ENCODE results near the gene GPC6.
"Not testable (repeated sequence)": the region's sequence is repeated elsewhere in the genome, so short reads cannot be mapped to it uniquely, and the experiment has no call there.

GPC6 gene

DNA sequence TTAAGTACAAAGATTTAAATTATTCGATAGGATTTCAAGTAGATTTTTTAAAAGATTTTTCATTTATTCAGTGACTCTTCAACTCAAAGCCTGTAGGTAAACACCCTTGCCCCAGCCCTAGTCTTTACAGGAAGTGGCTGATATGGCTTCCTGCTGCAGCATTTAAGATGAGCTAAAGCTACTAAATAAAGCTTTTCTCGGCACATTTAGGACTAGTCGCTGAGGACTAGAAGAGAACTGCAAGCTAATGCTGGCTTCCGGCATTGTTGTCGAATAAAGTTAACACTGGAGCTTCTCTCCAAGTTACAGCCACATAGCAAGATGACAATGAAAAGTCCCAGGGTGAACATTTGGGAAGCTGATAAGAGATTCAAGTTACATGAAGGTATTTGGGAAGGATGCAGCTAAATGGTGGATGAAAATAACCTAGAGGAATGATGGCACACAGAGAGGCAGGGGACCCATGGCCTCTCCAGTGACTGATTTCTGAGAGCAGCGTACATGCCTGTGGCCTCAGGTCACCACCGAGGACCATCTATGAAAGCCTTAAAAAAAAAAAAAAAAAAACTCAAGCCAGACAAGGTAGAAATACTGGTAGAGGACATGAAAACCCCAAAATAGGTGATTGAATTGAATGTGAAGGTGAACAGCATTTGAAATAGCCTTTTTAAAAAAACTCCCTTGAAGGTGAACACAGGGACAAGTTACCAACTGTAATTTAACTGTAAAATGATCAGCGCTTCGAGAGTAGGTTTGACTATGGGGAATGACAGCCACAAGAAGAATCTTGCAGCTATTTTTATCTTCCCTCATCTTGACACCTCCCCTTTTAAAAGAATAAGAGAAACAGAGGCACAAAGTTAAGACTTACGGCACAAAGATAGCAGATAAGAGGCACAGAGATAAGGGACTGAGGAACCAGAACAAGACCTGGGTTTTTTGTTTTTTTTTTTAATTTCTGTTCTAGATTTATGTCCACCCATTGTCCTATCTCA, 1097.5 kb downstream of the GPC6 start:
- DNase-seq (ENCODE audit: low read depth in 2 of 2), result no peak

DNA sequence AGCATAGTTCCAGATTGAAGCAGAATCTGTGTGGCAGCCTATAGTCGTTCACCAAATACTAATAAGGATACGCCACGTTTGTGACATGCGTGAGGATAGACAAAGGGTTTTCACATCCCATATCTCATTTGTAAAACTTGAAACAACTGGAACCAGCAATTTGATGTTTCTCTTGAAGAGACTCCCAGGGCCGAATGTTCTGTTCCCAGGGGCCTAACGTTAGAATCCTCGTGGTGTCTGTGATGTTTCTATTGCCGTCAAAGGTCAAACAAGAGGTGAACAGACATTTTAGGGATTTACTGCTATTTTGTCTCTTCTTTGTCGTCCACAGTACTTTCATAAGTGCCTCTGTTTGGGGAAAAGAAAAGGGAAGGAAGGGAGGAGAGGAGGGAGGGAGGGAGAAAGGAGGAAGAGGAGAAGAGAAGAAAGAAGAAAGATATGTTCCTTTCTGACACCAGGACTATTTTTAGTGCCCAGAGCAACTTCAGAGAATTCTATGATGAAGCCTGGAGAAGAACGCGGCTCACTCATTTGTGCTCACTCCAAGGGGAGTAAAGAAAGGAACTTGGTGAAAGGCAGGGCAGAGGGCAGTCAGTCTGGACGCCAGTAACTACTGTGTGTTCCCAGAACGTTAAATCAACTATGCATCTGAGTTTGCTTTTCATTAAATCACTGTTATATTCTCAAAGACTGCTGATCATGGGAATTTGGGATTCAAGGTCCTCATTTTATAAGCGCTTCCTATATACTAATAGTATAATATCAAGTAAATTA, 1098.3 kb downstream of the GPC6 start:
- no peak for DNase-seq (ENCODE audit: low read depth in 2 of 2)

DNA sequence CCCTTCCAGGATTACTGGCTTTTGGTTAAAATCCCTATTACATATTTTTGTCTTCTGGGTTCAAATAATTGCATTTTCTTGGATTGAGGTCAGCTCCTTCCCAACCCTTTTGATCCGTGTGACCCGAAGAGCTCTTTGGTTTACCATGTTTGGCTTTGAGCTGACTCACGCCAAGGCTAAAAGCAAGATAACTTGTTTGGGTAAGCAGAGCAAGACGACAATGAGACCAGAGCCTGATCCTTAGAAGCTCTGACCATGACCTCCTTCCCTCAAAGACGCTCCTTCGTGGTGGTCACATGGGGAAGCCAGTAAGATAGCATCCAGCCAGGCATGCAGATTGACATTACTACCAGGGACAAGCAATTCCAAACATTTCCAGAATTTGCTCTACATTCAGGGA, 1099.0 kb downstream of the GPC6 start:
- DNase-seq (ENCODE audit: low read depth in 2 of 2), result no peak

DNA sequence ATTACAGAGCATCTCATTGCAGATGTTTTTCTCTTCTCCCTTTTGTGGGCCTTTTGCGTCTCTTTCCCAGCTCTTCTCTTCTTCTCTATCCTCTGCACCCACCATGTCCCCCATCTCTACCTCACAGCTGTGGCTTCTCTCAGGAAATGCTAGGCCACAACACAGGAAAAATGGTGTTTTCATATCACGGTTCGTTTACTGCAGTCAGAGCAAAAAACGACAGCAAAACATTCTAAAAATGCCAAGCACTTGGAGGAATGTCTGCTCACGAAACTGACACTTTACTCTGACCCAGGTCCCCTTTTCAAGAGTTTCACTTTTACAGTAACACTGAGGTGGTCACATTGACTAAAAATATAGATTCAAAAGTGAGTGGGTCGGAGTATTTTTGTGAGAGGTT, 1100.7 kb downstream of the GPC6 start:
- DNase-seq (ENCODE audit: low read depth in 2 of 2), result no peak

DNA sequence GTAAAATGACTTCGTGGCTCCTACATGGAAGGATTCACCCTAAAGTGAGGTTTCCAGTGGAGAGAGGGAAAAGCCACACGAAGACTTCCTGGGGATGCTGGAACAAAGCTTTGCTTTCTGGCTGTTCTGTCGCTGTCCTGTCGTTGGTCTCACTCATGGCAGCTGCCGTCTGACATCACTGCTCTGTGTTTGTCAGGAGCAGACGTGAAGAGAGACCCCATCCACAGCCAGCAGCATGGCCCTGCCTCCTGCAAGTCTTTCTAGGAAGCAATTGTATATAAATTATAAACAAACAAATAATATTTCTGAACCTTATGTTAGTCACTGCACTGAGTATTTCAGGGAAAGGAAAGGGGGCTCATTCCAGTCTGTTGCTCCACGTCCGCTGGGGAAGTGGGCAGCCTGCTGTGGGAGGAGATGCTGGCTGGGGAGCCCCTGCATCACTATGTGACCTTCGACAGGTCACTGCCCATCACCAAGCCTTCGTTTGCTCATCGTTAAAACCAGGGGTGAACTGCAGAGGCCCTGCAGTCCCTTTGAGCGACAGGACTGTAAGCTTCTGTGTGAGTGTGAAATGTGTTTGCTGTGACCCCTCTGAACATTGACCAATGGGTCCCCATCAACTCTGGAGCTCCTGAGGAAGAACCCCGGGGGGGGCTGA, 1101.9 kb downstream of the GPC6 start:
- DNase-seq (ENCODE audit: low read depth in 2 of 2), result no peak

DNA sequence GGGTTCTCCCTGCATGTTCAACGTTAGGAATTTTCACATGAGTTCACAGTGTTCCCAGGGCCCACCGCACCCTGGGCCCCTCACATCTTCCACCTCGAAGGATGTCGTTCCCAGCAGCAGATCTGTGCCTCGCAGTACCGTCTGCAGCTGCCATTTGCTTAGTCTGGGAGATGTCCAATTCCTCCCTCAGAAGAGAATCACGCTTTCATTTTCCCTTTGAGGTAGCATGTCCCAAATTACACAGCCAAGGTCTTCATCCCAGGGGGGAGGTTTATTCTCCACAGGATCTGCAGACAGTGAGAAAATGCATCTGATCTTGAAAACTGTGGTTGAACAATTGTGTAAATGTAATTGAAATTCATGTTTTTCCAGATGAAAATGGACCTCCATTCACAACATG, 1102.7 kb downstream of the GPC6 start:
- no peak for DNase-seq (ENCODE audit: low read depth in 2 of 2)

DNA sequence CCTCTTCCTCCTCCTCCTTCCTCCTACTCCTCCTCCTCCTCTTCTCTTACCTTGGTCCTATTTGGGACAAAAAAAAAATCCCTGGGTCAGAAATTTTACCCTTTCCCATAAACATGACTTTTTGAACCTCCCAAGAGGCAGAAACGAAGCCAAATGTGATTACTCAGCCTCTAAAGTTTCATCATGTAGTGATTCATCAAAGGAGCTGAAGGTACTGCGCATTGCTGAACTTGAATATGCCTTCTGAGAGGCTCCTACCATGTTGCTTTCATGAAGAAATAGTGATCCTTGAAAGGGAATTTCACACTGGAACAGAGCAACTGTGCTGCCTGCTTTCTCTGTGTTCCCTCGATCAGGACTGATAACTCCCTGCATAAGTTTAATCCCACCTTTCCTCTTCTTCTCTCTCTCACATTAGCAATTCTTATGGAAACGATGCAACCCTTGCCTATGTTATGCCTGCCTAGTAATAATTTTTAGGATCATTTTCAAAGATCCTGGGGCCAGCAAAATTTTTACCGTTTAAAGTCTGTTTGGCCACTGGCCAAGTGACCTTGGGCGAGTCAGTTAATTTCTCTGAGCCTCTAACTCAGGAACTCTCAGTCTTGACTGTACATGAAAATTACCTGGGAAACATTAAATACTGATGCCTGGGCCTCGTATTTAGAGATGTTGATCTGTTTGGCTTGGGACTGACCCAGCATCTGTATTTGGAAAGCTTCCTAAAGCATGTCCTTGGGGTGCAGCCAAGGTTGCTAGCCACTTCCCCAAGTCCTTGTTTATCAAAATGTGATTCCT, 1103.3 kb downstream of the GPC6 start:
- DNase-seq (ENCODE audit: low read depth in 2 of 2), result no peak

DNA sequence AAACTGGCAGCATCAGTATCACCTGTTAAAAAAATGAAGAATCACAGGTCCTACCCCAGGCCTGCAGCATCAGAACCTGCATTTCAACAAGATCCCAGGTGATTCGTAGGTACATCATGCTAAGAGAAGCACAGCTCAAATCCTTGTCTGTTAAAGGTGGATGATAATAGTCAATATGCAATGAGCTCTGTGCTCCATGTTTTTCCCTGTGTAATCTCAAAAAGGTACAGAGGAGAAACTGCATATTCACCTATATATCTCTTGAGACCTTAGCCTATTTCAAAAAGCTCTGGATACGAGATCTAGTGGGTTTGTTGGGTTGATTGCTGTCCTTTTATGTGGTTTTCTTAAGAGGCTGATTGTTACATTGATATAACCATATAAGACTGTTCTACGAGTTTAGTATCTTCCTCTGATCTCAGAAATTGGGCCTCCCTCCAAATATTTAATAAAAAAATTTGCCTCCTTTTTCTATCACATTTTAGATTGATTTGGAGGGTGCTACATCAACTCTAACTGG, 1104.0 kb downstream of the GPC6 start:
- no peak for DNase-seq (ENCODE audit: low read depth in 2 of 2)

DNA sequence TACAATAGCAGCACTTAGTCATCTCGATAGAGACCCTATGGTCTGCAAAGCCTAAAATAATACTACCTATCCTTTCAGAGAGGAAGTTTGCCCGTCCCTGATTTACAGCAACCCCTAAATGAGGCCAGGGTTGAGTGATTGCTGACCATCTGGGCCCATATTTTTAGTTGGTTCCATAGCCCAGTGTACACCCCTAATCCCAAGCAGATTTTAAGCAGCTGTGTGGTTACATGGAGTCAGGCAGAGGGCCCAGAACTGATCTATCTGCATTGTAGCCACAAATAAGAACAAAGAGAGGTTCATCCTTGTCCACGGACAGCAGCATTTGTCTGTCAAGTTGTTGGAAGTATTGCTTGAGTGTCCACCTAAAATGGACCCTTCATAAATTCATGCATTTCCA, 1104.7 kb downstream of the GPC6 start:
- no peak for DNase-seq (ENCODE audit: low read depth in 2 of 2)

DNA sequence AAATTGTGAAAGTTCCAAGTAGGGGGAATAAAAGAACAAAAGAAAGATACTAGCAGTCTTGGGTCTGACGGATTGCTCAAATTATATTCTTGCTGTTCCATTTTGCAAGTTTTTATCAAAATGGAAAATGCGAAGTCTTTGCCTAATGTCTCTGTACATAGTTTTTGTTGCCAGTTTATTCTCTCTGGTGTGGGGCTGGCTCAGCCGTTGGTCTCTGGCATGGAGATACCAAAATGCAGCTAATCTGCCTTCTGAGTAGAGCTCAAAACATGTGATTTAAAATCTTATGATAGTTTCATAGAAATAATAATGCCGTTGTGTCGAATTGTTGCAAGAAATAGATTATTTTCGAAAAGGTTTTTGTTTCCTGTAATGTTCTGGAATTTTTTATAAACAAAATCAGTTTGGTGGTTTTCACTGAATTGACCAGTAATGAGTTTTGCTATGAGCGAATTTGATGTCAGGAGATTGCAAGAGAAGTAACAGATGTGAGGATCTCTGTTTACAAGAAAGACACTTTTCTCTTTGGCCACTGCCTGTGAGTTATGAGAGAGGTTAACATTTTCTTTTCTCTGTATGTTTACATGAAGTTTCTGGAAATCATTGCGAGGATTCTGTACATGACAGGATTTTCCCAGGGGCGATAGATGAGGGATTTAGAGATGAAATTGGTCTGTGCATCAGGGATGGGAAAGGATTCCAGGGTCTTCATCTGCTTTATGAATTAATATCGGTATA, 1105.9 kb downstream of the GPC6 start:
- no peak for DNase-seq (ENCODE audit: low read depth in 2 of 2)

DNA sequence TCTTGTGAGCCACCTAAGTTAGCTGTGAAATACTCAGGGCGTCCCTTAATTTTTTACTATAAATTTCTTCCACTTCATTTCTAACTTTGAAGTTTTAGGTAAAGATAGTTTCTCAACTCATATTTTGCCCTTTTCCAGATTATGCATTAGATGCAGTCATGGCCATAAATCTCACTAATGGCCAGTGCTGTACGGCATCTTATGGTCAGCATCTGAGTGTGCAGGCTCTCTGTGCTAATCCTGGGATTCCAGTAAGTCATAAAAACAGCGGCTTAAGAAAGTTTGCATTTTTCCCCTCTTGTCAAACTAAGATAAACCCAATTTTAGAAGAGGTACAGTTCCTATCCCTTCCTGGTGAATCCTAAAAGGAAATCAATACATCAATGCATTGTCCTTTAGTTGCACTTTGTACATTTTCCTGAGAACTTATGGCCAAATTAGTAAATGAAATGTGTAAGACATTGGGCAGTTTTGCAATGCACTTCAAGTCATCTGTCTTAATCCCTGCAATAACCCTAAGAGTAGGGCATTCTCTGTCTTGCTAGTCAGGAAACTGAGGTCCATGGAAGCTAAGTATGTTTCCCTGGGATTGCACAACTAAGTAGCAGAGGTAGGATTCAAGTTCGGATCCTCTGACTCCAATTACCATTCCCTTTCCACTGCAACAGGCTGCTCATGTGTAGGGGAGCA, 1106.7 kb downstream of the GPC6 start:
- no peak for DNase-seq (ENCODE audit: low read depth in 2 of 2)

DNA sequence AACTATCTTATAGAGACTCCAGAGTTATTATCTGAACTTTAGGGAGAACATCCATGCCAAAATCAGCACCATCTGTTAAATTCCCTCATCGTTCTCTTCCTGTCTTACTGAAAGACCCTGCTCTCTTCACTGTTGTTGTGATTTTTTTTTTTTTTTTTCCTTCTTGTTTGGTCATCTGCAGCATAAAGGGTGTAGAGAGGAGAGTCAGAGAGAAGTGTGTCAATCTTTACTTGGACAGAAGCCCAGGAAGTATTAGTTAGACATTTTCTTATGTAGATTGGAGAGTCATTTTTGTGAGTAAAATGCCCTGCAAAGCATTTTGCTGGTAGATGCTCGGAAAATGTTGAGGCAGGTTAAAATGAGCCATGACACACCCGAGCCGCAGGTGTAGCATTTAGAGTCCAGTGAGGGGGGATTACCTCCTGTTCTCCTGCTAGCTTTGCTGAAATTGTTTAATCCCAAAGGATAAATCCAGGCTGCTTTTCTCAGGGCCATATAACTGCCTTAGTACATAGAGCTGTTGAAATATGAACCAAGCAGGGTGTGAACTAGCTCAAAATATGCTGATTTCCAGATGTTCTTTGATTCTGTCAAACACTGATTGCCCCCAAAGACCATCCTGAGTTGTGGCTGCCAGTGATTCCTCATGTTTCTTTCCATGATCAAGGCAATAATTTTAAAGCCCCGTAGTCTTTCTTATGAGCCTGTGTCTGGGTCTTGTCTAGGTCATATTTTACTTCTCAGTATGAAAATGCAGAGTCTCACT, 1109.3 kb downstream of the GPC6 start:
- no peak for DNase-seq (ENCODE audit: low read depth in 2 of 2)

DNA sequence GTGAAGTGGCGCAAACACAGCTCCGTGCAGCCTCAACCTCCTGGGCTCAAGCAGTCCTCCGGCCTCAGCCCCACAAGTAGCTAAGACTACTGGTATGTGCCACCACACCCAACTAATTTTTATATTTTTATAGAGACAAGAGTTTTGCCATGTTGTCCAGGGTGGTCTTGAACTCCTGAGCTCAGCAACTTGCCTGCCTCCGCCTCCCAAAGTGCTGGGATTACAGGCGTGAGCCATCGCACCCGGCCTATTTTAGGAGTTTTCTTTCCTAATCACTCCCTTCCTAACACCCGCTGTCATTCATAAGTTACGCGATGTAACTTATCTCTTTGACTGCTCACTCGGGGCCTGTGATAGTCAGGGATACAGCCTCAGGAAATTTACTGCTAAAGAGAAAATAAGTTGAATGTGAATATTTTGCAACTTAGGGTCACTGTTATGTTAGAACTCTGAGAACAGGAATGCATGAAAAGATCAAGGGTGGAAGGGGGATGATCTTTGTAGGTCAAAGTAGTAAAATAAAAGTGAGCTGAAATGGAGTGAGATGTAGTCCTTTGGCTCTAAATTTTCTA, 1112.6 kb downstream of the GPC6 start:
- DNase-seq (ENCODE audit: low read depth in 2 of 2), result no peak

DNA sequence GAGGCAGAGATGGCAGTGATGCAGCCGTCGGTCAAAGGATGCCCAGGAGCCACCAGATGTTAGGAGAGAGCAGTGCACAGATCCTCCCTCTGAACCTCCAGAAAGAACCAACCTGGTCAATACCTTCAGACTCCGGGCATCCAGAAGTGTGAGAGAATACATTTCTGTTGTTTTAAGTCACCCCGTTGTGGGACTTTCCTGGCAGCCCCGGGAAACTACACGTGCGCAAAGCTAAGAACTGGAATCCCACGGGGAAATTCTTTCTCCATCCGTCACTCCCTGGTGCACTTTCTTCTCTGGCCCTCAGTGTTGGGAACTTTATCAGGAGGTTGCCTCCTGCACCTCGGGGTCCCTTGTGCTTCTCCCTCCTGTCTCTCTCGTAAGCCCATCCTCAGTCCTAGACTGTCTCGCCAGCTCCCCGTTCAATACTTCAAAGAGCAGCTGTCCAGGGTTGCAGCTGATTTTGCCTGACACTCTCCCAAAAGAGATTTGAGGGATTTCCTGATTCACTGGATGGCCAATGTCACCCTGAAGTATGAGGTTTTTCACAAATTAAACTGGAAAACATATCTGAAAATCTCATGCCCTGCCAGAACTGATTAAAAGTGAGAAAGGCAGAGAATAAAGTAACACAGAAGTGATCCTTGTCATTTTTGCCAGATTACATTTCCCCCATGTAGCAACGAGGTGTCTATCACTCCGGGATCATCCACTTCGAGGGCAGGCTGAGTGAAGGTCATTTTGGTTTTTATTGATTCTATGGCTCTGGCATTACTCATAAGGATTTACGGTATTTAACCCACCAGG, 1116.0 kb downstream of the GPC6 start:
- no peak for DNase-seq (ENCODE audit: low read depth in 2 of 2)

DNA sequence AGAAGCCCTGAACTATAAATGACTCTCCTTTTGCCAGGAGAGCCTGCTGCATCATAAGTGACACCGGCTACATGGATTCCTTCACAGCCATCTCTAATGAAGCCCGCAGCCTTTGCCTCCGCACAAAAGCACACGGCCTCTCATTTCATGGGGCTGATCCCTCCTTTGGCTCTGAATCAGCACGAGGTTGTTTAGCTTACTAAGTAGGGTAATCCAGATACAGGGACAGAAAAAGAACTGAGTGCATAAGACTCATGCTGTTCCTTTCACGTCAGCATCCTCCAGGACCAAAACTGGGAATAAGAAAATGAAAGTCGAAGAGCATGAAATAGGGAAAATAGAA, 1116.6 kb downstream of the GPC6 start:
- DNase-seq (ENCODE audit: low read depth in 2 of 2), result no peak

DNA sequence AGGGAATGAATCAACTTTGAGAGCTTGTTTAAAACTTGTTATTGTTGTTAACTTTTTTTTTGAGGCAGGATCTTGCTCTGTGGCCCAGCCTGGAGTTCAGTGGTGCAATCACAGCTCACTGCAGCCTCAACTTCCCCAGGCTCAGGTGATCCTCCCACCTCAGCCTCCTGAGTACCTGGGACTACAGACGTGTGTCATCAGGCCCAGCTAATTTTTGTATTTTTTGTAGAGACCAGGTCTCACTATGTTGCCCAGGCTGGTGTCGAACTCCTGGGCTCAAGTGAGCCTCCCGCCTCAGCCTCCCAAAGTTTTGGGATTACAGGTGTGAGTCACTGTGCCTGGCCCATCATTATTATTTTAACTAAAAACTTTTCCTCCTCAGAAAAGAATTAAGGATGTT, 1117.1 kb downstream of the GPC6 start:
- DNase-seq (ENCODE audit: low read depth in 2 of 2), result not testable (repeated sequence)

DNA sequence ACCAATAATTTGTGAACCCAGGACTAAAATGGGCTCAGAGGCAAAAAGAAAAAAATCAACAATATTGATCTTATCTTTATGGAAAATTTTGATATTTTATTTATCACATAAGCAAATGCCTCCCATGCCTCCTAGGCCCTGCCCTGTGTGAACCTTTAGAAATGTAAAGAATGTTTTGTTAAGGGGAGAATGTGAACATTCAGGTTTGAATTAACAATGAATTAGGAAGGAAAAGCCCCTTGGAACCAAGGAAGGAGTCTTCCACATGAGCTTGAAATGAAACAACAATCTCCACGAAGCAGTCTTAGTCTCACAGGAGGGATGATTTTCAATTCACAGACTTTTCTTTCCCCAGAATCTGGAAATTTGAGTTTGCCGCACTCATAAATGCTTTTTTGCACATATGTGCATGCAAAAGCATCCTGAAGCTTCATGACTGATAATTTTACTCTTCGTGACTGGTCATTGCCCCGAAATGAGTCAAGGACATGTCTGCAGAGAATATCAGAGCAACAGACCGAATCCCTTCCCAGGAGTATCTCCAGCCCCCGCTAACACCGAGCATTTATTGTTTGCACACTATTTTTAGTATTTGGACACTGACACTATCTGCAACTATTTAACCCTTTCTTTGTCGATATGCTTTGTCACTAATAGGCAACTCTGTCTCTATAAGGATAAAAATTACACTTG, 1117.7 kb downstream of the GPC6 start:
- DNase-seq (ENCODE audit: low read depth in 2 of 2), result no peak
